IPS-20b (cell line): ENCODE results near the gene EPAS1.

Experiments
- H3K27ac ChIP-seq: one replicate; pipeline ENCODE4 v1.5.1; 2013; ENCODE audit warnings: low read length
- H3K27me3 ChIP-seq: 2 replicates; pipeline ENCODE4 v1.6.1; 2013; ENCODE audit warnings: mild to moderate bottlenecking, low read length, inconsistent platforms; ENCODE audit not compliant: insufficient read depth
- H3K36me3 ChIP-seq: 2 replicates; pipeline ENCODE4 v1.6.1; 2013; ENCODE audit warnings: low read depth, mild to moderate bottlenecking, inconsistent platforms, low read length, moderate library complexity; ENCODE audit not compliant: insufficient read depth
- H3K4me1 ChIP-seq: 2 replicates; pipeline ENCODE4 v1.6.1; 2013; ENCODE audit warnings: mild to moderate bottlenecking, control low read depth, inconsistent platforms, low read length, moderate library complexity; ENCODE audit not compliant: insufficient read depth
- H3K4me3 ChIP-seq: 2 replicates; pipeline ENCODE4 v1.5.1; 2013; ENCODE audit warnings: mild to moderate bottlenecking, low read length, inconsistent platforms
- H3K9ac ChIP-seq: 2 replicates; pipeline ENCODE4 v1.6.1; 2013; ENCODE audit warnings: low read depth, mild to moderate bottlenecking, inconsistent platforms, low read length, moderate library complexity
- H3K9me3 ChIP-seq: 2 replicates; pipeline ENCODE4 v1.6.1; 2013; ENCODE audit warnings: mild to moderate bottlenecking, low read depth, low read length, inconsistent platforms; ENCODE audit not compliant: insufficient read depth

EPAS1 gene

DNA sequence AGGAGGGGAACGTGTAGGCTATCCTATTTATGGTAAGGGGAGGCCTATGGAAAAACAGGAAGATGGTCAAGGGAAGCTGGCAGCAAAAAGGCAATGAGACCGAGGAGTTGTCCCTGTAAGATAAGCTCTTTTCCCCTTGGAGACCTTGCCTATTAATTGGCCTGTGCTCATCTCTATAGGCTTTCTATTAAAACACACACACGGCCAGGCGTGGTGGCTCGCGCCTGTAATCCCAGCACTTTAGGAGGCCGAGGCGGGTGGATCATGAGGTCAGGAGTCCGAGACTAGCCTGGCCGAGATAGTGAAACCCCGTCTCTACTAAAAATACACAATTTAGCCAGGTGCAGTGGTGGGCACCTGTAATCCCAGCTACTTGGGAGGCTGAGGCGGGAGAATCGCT is 32.1 kb downstream of the EPAS1 start:
- Histone ChIP-seq H3K36me3 (no peaks in the 10 kb centered on the region), H3K27ac (no peak overlapping the region), H3K4me3 (no peak overlapping the region), H3K9ac (no peak overlapping the region), H3K9me3 (no peaks in the 10 kb centered on the region), H3K27me3 (no peaks in the 10 kb centered on the region), H3K4me1 (peaks cover 6% of the 10 kb centered on the region)

DNA sequence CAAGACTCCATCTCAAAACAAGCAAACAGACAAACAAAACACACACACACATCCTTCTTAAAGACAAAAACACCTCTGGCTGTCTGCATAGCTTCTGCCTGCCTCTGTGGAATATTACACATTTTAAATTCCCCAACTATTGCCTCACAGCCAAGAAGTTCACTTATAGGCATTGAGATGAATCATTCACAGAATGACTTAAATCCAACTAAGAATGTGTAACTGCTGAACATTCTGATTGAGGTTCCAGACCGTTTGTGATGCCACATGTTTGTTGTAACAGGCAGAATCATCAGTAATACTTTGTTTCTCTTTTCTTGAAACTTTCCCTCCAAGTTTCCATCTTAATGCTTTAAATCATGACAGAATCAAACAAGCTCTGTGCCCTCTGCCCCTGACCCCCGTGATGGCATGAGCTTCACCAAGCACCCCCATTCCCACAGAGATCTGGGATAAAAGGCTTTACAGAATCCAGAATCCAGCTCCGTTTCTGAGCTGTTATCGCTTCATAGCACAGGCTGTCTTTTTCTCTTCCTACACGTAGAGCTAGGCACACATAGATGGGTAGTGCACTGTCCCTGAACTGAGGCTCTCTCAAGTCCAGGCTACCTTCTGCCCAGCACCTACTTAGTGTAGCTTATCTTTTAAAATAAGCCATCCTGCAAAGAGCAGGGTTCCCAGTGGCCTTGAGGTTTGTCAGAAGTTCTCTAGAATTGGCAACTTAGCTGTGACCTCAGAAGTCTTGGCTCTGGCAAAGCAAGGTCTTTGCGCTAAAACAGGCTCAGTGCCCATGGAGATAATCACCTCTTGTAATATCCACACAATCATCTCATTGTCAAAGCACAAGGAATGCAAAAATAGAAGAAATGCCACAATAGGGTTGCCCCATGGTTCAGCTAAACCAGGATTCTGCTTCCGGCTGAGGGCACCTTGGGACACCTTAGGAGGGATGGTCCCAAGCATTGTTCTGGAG is 32.9 kb downstream of the EPAS1 start:
- H3K9me3 ChIP-seq: no peaks in the 10 kb centered on the region
- H3K27ac ChIP-seq: no peak overlapping the region
- peaks cover 11% of the 10 kb centered on the region for H3K4me1 ChIP-seq
- no peak overlapping the region for H3K9ac ChIP-seq
- no peaks in the 10 kb centered on the region for H3K27me3 ChIP-seq
- H3K36me3 ChIP-seq: no peaks in the 10 kb centered on the region
- no peak overlapping the region for H3K4me3 ChIP-seq

DNA sequence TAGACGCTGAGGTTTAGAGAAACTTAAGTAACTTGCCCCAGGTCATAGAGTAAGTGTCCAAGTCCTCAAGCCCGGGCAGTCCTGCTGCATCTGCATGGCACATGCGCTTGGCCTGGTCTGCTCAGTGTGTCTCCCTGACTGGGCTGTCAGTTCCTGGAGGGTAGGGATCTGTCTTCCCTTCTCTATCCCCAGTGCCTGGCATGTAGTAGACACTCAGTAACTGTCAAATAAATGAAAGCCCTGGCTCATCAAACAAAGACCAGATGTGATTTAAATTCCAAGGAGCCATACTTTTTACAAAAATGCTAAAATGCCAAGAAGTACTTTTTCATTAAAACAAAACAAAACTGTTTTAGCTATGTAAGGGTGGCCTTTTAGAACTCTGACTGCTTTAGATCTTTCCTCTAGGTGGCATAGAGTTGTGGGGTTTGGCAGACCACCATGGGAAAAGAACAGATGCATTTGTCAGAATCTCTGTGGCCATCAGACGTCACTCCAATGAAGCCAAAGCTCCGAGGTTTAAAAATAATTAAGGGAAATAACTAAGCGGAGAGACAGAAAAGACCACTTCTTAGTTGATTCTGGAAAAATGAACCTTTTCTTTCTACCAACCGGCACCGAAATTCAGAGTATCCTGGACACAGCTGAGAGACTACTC is 34.0 kb downstream of the EPAS1 start:
- no peaks in the 10 kb centered on the region for H3K9me3 ChIP-seq
- H3K27me3 ChIP-seq: peaks cover 3% of the 10 kb centered on the region; the same call in 1 of the 2 replicates
- peaks cover 21% of the 10 kb centered on the region for H3K4me1 ChIP-seq
- H3K4me3 ChIP-seq: no peak overlapping the region
- H3K9ac ChIP-seq: no peak overlapping the region
- no peak overlapping the region for H3K27ac ChIP-seq
- H3K36me3 ChIP-seq: no peaks in the 10 kb centered on the region

DNA sequence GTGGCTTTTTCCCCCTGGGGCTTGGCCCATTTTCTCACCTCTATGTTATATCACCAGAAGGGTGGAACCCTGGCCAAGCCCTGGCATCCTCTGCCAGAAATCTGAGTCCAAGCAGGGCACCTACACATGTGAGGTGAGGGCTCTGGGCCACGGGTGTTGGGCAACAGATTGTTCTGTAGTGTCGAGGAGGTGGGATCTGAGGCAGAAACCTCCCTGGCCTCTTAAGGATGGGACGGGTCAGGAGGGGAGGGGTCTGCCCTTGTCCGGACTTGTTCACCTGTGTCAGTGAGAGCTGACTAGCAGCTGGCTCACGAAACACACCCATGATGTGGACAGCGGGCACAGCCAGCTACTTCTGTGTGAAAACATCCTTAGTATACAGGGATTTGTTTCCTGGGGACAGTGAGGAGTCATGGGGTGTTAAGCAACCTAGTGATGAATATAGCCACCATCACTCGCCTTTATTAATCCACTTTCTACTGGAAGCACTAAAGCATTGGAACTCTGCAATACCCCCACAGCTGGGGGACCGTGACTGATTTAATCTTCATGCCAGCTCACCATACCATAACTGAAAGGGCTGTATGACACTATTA is 35.6 kb downstream of the EPAS1 start:
- Histone ChIP-seq H3K9me3 (no peaks in the 10 kb centered on the region), H3K4me3 (no peak overlapping the region), H3K9ac (no peak overlapping the region), H3K27ac (no peak overlapping the region), H3K27me3 (peaks cover 12% of the 10 kb centered on the region), H3K4me1 (peaks cover 28% of the 10 kb centered on the region), H3K36me3 (no peaks in the 10 kb centered on the region)

GRCh38 chr2:46333912-46334311 is 36.7 kb downstream of the EPAS1 start:
- peaks cover 28% of the 10 kb centered on the region for H3K4me1 ChIP-seq
- no peak overlapping the region for H3K27ac ChIP-seq
- H3K9ac ChIP-seq: no peak overlapping the region
- H3K4me3 ChIP-seq: no peak overlapping the region
- H3K9me3 ChIP-seq: no peaks in the 10 kb centered on the region
- H3K36me3 ChIP-seq: no peaks in the 10 kb centered on the region
- peaks cover 12% of the 10 kb centered on the region for H3K27me3 ChIP-seq

- H3K4me3 ChIP-seq: no peak overlapping the region; the same call in 1 of the 2 replicates
- no peak overlapping the region for H3K27ac ChIP-seq
- H3K9ac ChIP-seq: no peak overlapping the region
- H3K27me3 ChIP-seq: peaks cover 12% of the 10 kb centered on the region
- peaks cover 28% of the 10 kb centered on the region for H3K4me1 ChIP-seq
- H3K9me3 ChIP-seq: no peaks in the 10 kb centered on the region
- H3K36me3 ChIP-seq: no peaks in the 10 kb centered on the region
Measured at GRCh38 chr2:46334389-46335271, 37.4 kb downstream of the EPAS1 start.

DNA sequence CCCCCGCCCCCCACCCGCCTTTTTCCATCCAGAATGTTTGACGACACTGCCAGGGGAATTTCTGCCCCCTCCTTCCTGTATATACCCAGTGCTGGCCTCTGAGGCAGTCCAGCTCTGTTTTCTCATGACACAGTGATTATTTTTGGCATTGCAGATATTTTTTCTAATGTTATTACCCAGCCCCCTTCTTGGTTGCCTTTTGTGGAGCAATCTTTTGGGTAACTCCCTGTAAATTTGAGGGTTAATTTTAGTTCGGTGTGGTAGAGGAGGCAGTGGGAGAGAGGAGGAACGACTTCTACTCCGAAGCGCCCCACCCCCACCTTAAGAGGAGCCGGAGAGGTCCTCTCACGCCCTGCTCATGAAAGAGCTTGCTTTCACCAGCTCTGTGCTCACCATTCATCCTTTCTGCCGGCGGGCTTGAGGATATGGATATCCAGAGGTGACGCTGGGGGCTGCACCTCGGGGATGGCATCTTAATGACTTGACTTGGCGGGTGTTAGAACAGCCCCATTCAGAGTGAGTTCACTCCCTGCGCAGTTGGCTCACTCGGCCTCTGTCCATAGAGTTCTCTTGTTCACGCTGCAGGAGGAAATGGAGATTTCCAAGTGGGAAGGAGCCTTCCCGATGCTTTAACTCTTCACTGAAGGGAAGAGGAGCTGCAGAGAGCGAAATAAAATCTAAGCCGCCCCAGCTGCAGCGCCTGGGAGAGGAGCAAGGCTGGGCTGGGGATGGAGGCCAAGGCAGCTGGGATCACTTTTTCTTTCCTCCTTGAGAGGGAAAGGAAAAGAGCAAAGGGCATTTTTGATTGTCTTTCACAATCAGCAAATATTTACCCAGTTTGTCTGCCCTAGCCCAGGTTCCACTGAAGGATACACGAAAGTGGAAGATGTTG is 38.4 kb downstream of the EPAS1 start:
- no peak overlapping the region for H3K27ac ChIP-seq
- no peaks in the 10 kb centered on the region for H3K9me3 ChIP-seq
- peak overlapping the region; percentile 40; the same call in 1 of the 2 replicates for H3K4me3 ChIP-seq
- H3K36me3 ChIP-seq: no peaks in the 10 kb centered on the region
- H3K27me3 ChIP-seq: peaks cover 12% of the 10 kb centered on the region
- H3K4me1 ChIP-seq: peaks cover 28% of the 10 kb centered on the region
- peak overlapping the region; percentile 29; the same call in 1 of the 2 replicates for H3K9ac ChIP-seq

DNA sequence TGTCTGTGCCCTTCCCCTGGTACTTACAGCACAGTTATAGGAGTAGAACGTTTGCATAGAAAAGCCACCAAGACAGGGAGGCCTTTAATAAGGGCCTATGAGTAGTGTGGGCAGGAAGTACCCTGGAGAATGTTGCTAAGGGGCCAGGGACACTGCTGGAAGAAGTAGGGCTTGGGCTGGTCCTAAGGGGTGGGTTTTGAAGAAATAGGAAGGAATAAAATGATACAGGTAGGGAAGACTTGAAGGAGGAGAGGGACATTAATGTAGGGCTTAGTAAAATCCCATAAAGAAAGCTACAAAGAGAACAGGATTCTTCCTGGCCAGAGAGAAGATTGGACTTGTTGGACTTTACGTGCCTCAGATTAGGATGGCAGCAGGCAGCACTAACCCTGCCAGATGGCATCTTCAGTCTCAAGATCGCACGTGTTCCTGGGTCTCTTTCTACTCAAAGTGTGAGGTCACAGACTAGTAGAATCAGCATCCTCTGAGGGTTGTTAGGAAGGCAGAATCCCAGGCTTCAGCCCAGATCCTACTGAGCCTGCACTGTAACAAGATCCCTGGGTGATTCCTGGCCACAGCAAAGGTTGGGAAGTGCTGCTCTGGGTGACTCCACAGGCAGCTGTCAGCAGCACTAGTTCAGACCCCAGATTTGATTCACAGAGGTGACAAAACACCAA is 39.2 kb downstream of the EPAS1 start:
- no peak overlapping the region for H3K4me3 ChIP-seq
- H3K9ac ChIP-seq: no peak overlapping the region
- peaks cover 12% of the 10 kb centered on the region for H3K27me3 ChIP-seq
- H3K36me3 ChIP-seq: no peaks in the 10 kb centered on the region
- H3K27ac ChIP-seq: no peak overlapping the region
- H3K4me1 ChIP-seq: peaks cover 28% of the 10 kb centered on the region
- no peaks in the 10 kb centered on the region for H3K9me3 ChIP-seq

DNA sequence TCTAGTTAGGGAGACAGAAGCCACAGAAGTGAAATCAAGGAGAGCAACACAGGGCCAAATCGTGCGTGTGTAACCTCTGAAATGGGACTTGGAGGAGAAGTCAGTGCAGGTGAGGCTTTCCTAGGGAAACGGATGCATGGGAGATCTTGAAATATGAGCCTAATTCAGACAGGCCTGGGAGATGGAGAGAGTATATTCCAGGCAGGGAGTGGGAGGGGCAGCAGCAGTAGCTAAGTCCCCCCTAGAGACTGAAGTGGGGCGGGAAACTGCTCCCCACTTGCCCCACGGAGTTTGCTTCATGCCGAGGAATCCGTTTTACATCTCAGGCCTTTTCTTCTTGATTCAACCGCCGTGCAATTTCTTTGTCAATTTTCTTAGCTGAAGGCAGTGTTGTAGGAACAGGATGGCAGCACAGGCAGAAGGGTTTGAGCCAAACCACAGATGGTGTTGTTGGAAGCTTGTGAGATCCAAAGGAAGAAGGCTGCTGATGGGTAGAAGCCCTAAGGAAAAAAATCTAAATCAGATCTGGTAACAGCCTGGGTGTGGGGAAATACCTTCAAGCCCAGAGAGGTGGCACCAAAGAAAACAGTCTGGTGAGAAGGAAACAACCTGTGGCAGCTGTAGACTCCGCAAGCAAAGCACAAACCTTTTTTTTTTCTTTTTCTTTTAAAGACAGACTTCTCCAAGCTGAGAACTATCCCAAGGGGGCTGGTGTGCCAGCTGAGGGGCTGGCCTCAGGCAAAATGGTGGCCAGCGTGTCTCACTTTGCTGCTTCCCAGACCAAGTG is 40.2 kb downstream of the EPAS1 start:
- H3K36me3 ChIP-seq: no peaks in the 10 kb centered on the region
- H3K4me3 ChIP-seq: no peak overlapping the region
- peaks cover 23% of the 10 kb centered on the region for H3K4me1 ChIP-seq
- no peaks in the 10 kb centered on the region for H3K9me3 ChIP-seq
- no peak overlapping the region for H3K9ac ChIP-seq
- H3K27ac ChIP-seq: no peak overlapping the region
- H3K27me3 ChIP-seq: peaks cover 12% of the 10 kb centered on the region
